C4-2B (cell line): ENCODE results near the gene CFL1.
"Not testable (repeated sequence)": the region's sequence is repeated elsewhere in the genome, so short reads cannot be mapped to it uniquely, and the experiment has no call there.

Experiments used
- H3K27ac ChIP-seq: fragments of 450-650 bp; 2 replicates; pipeline ENCODE4 v1.5.1; 2017
- ZFX ChIP-seq: fragments of 450-650 bp; IDR thresholded peaks from 2 replicates; pipeline ENCODE4 v1.6.1; 2017
- TF ChIP-seq, protein P1 (sequence below): fragments of 450-650 bp; conservative IDR thresholded peaks from 2 replicates; pipeline ENCODE4 v1.5.1; 2017; ENCODE audit warnings: mild to moderate bottlenecking

Gene CFL1

DNA sequence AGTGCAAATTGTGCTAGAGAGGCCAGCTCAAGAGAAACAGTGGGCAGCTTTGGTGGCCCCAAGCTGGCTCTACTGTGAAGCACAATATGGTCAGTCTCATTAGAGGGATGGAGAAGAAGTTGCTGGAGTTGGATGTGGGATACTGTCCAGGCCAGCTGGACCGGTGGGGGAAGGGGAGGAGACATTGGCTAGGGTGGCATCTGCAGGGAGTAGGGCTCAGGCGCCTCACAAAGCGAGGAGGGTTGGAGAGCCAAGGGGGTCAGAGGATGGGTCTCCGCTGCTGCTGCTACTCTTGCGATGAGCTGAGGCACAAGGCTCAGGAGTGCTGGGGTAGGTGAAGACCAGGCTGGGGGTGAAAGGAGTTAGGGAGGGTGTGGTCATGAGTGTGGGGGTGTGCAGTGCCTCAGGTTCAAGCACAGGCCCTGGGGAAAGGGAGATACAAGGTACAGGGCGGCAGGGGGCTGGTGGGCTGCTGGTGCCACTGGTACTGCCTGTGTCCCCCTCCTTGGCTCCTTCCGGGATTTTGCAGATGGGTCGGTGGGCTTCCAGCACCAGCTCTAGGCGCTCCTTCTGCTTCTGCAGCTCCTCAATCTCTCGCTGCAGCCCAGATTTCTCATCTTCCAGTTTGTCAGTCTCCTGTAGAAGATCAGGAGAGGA lies 34.8 kb upstream of the CFL1 start:
- H3K27ac ChIP-seq = no peak overlapping the region
- TF ChIP-seq, protein P1, sequence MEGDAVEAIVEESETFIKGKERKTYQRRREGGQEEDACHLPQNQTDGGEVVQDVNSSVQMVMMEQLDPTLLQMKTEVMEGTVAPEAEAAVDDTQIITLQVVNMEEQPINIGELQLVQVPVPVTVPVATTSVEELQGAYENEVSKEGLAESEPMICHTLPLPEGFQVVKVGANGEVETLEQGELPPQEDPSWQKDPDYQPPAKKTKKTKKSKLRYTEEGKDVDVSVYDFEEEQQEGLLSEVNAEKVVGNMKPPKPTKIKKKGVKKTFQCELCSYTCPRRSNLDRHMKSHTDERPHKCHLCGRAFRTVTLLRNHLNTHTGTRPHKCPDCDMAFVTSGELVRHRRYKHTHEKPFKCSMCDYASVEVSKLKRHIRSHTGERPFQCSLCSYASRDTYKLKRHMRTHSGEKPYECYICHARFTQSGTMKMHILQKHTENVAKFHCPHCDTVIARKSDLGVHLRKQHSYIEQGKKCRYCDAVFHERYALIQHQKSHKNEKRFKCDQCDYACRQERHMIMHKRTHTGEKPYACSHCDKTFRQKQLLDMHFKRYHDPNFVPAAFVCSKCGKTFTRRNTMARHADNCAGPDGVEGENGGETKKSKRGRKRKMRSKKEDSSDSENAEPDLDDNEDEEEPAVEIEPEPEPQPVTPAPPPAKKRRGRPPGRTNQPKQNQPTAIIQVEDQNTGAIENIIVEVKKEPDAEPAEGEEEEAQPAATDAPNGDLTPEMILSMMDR = no peak
- no peak for TF ChIP-seq ZFX

DNA sequence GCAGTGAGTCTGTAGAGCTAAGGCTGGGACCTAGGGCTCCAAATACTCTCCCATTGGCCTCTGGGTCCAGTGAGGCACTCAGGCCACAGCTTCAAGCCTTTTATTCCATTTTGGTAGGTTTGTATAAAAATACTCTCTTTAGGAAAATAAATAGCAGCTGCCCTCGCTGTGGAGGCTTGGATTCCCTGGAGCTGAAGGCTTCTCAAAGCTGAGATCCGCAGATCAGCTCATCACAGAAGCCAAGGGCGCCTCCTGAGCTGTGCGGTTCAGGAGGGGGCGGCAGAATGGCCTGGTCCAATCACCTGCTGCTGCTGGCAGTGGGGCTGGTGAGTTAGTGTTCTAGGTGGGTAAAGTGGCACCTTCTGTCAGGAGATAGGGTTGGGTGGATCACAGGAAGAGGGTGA lies 34.2 kb upstream of the CFL1 start:
- H3K27ac ChIP-seq = not testable (repeated sequence)

DNA sequence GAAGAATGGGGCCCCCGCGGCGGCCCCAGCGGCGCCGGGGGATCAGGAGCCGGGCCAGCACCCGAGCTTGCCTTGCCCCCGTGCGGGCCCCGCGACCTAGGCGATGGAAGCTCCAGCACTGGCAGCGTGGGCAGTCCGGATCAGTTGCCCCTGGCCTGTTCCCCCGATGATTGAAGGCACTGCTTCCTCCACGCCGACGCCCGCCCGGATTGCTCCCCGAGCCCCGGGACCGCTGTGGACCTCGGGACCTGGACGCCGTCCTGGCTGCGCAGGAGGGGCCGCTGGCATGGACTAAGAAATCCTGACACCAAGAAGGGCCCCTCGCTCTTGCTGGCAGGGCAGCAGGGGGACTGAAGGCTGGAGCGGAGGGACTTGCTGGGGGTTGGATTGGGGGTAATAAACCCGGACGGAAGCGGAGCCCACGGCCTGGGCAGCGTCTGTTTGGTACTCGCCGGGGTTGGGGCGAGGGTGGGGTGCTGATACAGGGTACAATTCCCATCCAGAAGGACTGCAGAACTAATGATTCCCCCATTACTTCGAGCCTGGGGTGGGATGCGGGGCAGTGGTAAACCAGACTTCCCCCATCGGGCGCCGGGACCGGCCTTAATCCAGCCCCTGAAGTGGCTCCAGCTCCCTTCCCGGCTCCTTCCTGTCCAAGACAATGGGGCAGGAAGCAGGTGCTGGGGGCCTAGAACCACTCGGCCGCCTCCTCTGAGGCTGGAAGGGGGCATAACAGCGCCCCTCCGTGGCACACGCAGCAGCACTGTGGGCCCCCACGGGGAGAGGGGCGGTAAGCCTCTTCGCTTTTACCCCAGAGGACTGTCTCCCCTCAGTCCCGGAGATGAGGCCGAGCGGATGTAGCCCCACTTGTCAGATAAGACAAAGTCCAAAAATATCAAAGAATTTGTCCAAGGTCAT lies 33.5 kb upstream of the CFL1 start:
- H3K27ac ChIP-seq = peak overlapping the region; percentile 88
- no peak for TF ChIP-seq ZFX

DNA sequence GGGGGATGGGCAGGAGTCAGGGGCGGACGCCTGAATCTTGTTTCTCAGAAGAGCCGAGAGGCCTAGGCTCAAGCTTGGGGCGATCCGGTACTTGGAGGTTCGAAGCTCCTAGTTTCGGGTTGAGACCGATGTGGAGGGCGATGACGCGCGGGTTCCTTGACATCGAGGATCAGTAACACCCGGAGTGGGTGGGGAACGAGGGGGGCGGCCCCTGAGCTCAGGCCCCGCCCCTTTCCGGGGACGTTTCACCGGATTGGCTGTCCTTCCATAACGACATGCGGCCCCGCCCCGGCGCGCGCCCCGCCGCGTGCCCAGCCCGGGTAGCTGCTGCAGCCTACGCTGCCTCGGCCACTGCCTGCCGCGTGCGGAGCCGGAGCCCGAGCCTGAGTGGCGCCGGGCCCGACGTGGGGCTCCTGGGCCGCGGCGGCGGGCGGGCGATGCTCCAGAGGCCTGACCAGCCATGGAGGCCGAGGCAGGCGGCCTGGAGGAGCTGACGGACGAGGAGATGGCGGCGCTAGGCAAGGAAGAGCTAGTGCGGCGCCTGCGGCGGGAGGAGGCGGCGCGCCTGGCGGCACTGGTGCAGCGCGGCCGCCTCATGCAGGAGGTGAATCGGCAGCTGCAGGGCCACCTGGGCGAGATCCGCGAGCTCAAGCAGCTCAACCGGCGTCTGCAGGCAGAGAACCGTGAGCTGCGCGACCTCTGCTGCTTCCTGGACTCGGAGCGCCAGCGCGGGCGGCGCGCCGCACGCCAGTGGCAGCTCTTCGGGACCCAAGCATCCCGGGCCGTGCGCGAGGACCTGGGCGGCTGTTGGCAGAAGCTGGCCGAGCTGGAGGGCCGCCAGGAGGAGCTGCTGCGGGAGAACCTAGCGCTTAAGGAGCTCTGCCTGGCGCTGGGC lies 32.6 kb upstream of the CFL1 start, which contains the start of gene CCDC85B:
CCDC85B (plus strand) TSS at position 350 of the 895 bp plus-strand sequence; CDS start at position 461, 111 bp downstream.
- H3K27ac ChIP-seq = peak within 1 kb of the TSS; percentile 88
- TF ChIP-seq, protein P1 = no peak; the same call in 1 of the 2 replicates
- peak; percentile 90; the same call in 1 of the 2 replicates for TF ChIP-seq ZFX

DNA sequence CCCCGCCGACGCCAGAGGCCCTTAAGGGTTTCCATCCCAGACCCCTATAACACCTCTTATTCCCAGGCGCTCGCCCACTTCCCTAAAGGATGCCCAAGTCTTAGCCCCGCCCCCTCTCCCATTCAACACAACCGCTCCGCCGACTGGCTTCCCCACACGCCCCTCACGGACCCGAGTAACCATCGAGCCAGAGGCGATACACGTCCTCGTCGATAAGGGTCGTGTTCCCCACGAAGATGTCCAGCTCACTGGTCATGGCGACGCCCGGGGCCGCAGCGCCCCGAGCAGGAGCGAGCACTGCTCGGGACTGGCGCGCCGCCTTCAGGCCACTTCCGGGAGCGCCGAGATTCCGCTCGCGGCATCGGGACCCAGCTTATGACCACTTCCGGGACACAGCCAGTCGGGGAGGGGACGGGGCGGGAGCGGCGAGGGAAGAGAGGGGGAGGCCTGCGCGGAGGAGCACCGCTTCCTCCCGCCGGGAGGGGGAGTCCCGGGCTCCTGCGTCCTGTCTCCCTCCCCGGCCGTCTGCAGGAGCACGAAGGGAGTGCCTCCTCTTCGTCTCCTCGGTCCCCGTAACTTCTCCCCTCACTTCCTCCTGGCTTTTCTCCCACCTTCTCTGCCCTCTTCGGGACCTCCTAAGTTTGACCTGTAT lies 30.3 kb upstream of the CFL1 start, which contains the start of gene FIBP:
FIBP (minus strand) TSS at position 309 of the 652 bp plus-strand sequence; CDS start at position 256, 53 bp downstream.
- no peak for TF ChIP-seq ZFX
- TF ChIP-seq, protein P1 = peak; percentile 99
- H3K27ac ChIP-seq = peak within 1 kb of the TSS; percentile 68

DNA sequence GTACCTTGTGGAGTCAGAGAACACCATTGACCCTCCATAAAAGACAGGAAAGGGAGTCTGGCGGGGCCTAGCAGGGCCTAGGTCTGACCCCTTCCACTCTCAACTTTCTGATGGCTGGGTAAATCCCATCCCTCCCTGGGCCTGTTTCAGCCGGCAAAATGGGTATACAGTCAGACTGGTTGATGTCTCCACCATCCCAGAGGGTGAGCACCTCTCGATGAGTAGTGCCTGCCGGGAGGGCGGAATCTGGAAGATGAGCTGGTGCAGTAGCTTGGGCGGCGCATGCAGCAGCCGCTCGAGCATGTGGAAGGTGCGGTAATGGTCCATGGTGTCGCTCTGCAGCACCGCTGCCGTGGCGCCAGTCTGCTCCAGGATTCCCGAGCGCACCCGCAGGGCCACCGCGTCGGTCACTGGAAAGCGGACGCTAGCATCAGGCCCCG lies 29.8 kb upstream of the CFL1 start:
- H3K27ac ChIP-seq = peak overlapping the region; percentile 68
- TF ChIP-seq, protein P1 = no peak
- no peak for TF ChIP-seq ZFX

DNA sequence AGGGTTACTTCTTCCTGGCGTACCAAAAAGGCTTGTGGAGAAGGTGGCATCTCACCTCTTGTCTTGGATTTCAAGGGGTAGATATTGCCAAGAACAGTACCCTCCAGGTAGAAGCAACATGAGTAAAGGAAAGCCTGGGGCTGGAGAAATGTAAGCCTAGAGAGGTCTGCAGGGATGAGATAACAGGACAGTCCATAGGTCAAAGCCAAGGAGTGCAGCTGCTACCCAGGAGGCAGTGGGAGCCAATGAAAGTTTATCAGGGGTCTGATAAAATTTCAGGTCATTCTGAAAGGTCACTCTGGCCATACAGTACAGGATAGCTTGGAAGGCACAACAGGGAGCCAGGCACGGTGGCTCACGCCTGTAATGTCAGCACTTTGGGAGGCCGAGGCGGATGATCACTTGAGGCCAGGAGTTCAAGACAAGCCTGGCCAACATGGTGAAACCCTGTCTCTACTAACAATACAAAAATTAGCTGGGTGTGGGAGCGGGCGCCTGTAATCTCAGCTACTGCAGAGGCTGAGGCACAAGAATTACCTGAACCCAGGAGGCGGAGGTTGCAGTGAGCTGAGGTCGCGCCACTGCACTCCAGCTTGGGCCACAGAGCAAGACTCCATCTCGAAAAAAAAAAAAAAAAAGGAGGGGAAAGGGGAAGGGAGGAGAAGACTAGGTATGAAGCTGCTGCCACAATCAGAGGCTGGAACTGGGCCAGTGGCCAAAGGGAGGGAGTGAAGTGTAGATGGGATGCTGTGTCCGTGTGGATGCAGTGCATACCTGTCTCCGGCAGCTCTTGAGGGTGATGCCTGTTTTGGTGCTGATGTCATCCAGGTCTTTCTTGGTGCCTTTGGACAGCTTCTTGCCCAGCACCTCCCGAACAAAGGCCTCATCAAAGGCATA lies 29.1 kb upstream of the CFL1 start:
- no peak for TF ChIP-seq ZFX
- TF ChIP-seq, protein P1 = no peak
- peak overlapping the region; percentile 68 for H3K27ac ChIP-seq
